T47D (cell line): Measurements from ENCODE around the gene IGSF8.

ENCODE experiments used
- DNase-seq, 2 experiments: peaks; one replicate each; pipeline versions ENCODE4 v3.0.0 to v3.0.0-alpha.2; 2011 to 2012; ENCODE audit warnings: low read depth in 1 of 2, low spot score in 1 of 2
- JUND ChIP-seq: IDR thresholded peaks from 2 replicates; pipeline ENCODE4 v1.6.1; 2012; ENCODE audit warnings: low read depth
- in situ Hi-C: cut with HindIII; loops from 2 replicates; pipeline ENCODE4 v1.10.0; 2016; ENCODE audit warnings: low sequenced_read_pairs, low pct_unique_long_range_greater_than_20kb

The IGSF8 gene

GRCh38 chr1:160085686-160086455 is 12.5 kb downstream of the IGSF8 start:
- peak; percentile 78 to 96 for DNase-seq

GRCh38 chr1:160084771-160085321 is 13.6 kb downstream of the IGSF8 start:
- no peak for DNase-seq
- no peak for TF ChIP-seq JUND
- in situ Hi-C loops, result no loop called here

More at GRCh38 chr1:160085686-160086455, 12.5 kb downstream of the IGSF8 start:
- in situ Hi-C loops, result no loop called here
- no peak for TF ChIP-seq JUND

- no peak for TF ChIP-seq JUND
- in situ Hi-C loops, result no loop called here
- peak; percentile 87 to 93 for DNase-seq
These were observed 14.2 kb downstream of the IGSF8 start for GRCh38 chr1:160083968-160084770.

GRCh38 chr1:160082926-160083325 is 15.5 kb downstream of the IGSF8 start:
- DNase-seq, result no peak
- in situ Hi-C loops, result no loop called here
- no peak for TF ChIP-seq JUND

- in situ Hi-C loops, result no loop called here
- TF ChIP-seq JUND, result no peak
- no peak for DNase-seq
These were observed 15.9 kb downstream of the IGSF8 start for GRCh38 chr1:160082487-160082886.

- no peak for DNase-seq
- TF ChIP-seq JUND, result no peak
- in situ Hi-C loops, result no loop called here
These were observed 17.0 kb downstream of the IGSF8 start, which contains the start of gene KCNJ9 for GRCh38 chr1:160081261-160081936. KCNJ9 (plus strand) TSS chr1:160081538; CDS start chr1:160084031, 2,493 bp downstream.

- in situ Hi-C loops, result no loop called here
- TF ChIP-seq JUND, result no peak
- DNase-seq, result no peak
These were observed 17.9 kb downstream of the IGSF8 start for GRCh38 chr1:160080381-160081100.

- no peak for TF ChIP-seq JUND
- no peak for DNase-seq
- in situ Hi-C loops, result no loop called here
These were observed 19.0 kb downstream of the IGSF8 start for GRCh38 chr1:160079448-160079847.

GRCh38 chr1:160078512-160079195 is 19.8 kb downstream of the IGSF8 start:
- peak in 1 of 2 experiments; percentile 69 for DNase-seq

GRCh38 chr1:160077486-160077885 is 20.9 kb downstream of the IGSF8 start:
- TF ChIP-seq JUND, result no peak
- in situ Hi-C loops, result no loop called here
- DNase-seq, result no peak

More at GRCh38 chr1:160078512-160079195, 19.8 kb downstream of the IGSF8 start:
- in situ Hi-C loops, result no loop called here
- TF ChIP-seq JUND, result no peak

GRCh38 chr1:160076295-160076694 is 22.1 kb downstream of the IGSF8 start:
- no peak for TF ChIP-seq JUND
- in situ Hi-C loops, result no loop called here
- DNase-seq, result no peak
